Measurements from ENCODE around the gene KRTAP5-5. TPM values are rescaled to one million over a fixed set of nuclear protein-coding genes. Genes with fewer than 3 reads are reported as not detected.

Gene KRTAP5-5
- total and polyA plus RNA-seq, 10 donors, result not detected

DNA sequence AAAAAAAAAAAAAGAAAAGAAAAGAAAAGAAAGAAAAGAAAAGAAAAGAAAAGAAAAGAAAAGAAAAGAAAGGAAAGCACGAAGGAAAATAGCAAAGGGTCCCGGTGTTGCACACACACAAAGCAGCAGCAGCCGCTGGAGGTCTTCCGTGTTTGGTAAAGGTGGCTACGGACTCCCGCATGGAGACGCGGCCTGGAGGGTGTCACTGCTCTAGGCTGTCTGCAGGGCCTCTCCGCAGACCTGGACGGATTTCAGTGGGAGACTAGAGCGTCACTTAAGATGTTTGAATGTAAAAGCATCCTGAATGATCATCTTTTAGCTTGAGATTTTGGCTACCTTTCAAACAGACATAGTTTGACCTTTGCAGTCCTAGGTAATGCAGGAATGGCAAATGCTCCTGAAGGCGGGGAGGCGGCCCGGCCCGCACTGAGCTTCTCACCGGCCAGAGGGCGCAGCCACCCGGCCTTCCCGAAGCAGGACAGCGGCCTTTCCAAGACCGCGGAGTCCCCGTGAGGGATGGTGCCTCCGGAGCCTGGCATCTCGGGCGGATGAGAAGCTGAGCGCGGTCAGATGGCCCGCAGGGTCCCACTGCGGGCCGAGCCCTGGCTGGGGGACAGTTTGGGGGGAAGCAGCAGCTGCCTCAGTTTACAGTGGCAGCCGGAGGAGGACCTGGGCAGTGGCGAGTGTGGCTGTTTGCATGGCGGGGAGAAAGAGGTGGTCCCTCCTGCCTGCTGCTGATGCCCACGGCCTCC is 18.5 kb downstream of the KRTAP5-5 start:
- 90 to 94% (median 91%) methylated on average over 26 to 35 of the region's 35 CpGs for WGBS, 5 donors
- TF ChIP-seq POLR2AphosphoS5 (IDR thresholded peaks at IDR 0.05) (no peak), POLR2A (IDR thresholded peaks at IDR 0.05) (no peak)
- TF ChIP-seq, protein P1, sequence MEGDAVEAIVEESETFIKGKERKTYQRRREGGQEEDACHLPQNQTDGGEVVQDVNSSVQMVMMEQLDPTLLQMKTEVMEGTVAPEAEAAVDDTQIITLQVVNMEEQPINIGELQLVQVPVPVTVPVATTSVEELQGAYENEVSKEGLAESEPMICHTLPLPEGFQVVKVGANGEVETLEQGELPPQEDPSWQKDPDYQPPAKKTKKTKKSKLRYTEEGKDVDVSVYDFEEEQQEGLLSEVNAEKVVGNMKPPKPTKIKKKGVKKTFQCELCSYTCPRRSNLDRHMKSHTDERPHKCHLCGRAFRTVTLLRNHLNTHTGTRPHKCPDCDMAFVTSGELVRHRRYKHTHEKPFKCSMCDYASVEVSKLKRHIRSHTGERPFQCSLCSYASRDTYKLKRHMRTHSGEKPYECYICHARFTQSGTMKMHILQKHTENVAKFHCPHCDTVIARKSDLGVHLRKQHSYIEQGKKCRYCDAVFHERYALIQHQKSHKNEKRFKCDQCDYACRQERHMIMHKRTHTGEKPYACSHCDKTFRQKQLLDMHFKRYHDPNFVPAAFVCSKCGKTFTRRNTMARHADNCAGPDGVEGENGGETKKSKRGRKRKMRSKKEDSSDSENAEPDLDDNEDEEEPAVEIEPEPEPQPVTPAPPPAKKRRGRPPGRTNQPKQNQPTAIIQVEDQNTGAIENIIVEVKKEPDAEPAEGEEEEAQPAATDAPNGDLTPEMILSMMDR (IDR thresholded peaks at IDR 0.05 in 8 of 11, conservative IDR thresholded peaks at IDR 0.05 in 3 of 11), result no peak
- Histone ChIP-seq H3K27me3 (replicated peaks in 1 of 7) (peaks cover 0 to 35% (median 6%) of the 10 kb centered on the region in 7 donors), H3K4me1 (peaks cover 4 to 9% (median 7%) of the 10 kb centered on the region in 6 donors), H3K36me3 (no peaks in the 10 kb centered on the region), H3K27ac (no peak overlapping the region), H3K4me3 (no peak overlapping the region), H3K9me3 (no peaks in the 10 kb centered on the region)
- intact Hi-C loops (cut with DNase I; ENCODE audit: low total_unique reads), result no loop called here
- peak; percentile 56 for DNase-seq

DNA sequence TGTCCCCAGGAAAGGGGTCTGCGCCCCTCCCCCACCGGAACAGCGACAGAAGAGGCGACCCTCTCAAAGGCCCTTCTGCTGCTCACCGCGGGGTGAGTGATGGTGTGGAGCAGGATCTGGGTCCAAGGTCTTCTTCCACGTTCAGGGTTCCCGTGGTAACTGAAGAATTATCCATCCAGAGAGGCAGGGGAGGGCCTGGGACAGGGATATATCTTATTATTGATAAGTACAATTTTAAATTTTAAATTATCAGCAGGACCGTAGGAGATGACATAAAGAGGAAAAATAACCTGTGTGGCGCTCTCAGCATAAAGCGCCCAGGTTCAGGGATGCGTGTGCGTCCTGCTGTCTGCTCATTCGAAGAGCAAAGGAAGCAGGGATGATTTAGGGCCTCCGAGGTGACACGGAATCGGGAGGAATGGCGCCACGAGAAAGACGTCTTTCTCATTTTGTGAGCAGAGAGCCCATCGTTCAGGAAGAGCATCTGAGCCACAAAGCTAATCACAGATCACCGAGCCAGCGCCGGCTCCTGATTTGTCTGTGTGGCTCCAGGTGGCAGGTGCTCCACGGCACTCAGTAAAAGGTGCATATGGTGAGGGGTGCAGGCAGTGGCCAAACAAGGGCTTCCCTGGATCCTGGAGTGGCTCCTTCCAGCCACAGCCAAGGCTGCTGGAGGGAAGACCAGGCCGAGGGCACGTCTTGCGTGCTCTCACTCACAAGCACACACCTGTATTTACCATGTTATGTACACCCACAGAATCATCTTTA is 19.3 kb downstream of the KRTAP5-5 start:
- intact Hi-C loops (cut with DNase I; ENCODE audit: low total_unique reads), result no loop called here
- TF ChIP-seq POLR2AphosphoS5 (IDR thresholded peaks at IDR 0.05) (no peak), POLR2A (IDR thresholded peaks at IDR 0.05) (no peak)
- TF ChIP-seq, protein P1 (IDR thresholded peaks at IDR 0.05 in 8 of 11, conservative IDR thresholded peaks at IDR 0.05 in 3 of 11), result no peak
- WGBS, 5 donors, result 83 to 91% (median 87%) methylated on average over 28 of the region's 28 CpGs
- Histone ChIP-seq H3K36me3 (no peaks in the 10 kb centered on the region), H3K27ac (no peak overlapping the region), H3K4me3 (no peak overlapping the region), H3K4me1 (peaks cover 5 to 16% (median 12%) of the 10 kb centered on the region in 6 donors), H3K27me3 (replicated peaks in 1 of 7) (peaks cover 0 to 37% (median 8%) of the 10 kb centered on the region in 7 donors), H3K9me3 (no peaks in the 10 kb centered on the region)
- DNase-seq, result peak; percentile 56

DNA sequence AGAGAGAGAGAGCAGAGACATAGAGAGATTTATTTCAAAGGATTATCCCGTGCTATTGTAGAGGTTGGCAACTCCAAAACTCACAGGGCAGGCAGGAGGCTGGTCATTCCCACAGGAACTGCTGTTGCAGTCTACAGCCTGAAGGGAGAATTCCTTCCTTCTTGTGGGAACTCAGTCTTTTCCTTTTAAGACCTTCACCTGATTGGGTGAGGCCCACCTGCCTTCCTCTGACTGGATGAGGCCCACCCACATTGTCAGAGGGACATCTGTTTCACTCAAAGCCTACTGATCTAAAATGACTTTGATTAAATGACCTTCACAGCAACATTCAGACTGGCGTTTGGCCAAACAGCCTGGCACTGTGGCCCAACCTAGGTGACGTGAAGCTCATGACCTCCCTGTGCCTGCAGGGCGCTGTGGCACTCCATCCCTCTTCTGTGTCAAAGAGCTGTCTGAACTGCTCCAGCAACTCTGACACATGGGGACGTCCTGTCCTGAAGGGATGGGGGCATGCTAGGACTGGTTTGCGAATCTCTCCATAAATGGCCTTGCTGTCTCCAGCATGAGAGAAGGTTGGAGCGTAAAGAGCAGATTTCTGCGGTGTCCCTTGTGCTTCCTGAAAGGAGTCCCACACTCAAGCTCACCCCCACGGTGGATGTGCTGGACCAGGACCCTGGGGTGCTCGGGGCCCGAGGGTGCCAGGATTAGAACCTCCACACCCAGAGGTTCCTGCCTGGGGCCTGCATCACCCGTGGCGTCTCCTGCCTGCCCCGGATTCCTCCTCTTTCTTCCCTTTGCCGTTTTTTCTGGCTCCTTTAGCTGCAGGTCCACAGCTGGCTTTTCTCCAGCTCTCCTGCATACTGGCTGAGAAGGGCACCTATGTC is 20.7 kb downstream of the KRTAP5-5 start:
- no peaks in the 10 kb centered on the region for H3K9me3 ChIP-seq
- no peaks in the 10 kb centered on the region for H3K36me3 ChIP-seq
- TF ChIP-seq POLR2A (IDR thresholded peaks at IDR 0.05), result no peak
- TF ChIP-seq, protein P1 (IDR thresholded peaks at IDR 0.05 in 8 of 11, conservative IDR thresholded peaks at IDR 0.05 in 3 of 11), result no peak
- TF ChIP-seq POLR2AphosphoS5 (IDR thresholded peaks at IDR 0.05), result no peak
- peaks cover 5 to 31% (median 23%) of the 10 kb centered on the region in 6 donors for H3K4me1 ChIP-seq
- 79 to 89% (median 82%) methylated on average over 13 to 15 of the region's 15 CpGs for WGBS, 5 donors
- H3K27me3 ChIP-seq (replicated peaks in 1 of 7), result peaks cover 0 to 37% (median 4%) of the 10 kb centered on the region in 7 donors
- DNase-seq, result peak; percentile 59
- no peak overlapping the region for H3K27ac ChIP-seq
- no peak overlapping the region for H3K4me3 ChIP-seq
- intact Hi-C loops (cut with DNase I; ENCODE audit: low total_unique reads), result loop anchor here (5.0 to 10.0 kb wide), 3 partner anchors 42 to 505 kb away; partner anchors contain the start of gene SYT8
